Activated CD4-positive, alpha-beta T cell treated with anti-CD3 and anti-CD28 coated beads, Interleukin-2, amount 50 U/mL, for 48 hours (primary cell): ENCODE results near the gene CANT1.
A peak's percentile ranks its signal among the peaks of the same experiment; 100 is the strongest.
"Not testable (repeated sequence)": the region's sequence is repeated elsewhere in the genome, so short reads cannot be mapped to it uniquely, and the experiment has no call there.

Source experiments
- DNase-seq, 2 experiments: peaks; one replicate each; pipeline ENCODE4 v3.0.0-alpha.2; 2020

The CANT1 gene

GRCh38 chr17:79027274-79027924 is 17.8 kb upstream of the CANT1 start:
- no peak for DNase-seq

- DNase-seq: no peak
Observed at GRCh38 chr17:79026376-79027273, 17.1 kb upstream of the CANT1 start.

GRCh38 chr17:79024901-79025737 is 15.6 kb upstream of the CANT1 start:
- no peak for DNase-seq

GRCh38 chr17:79023886-79024771 is 14.6 kb upstream of the CANT1 start, which contains the start of gene C1QTNF1:
TSS of gene C1QTNF1 (plus strand) at chr17:79024169. CDS start at chr17:79043969, 19,800 bp downstream.
- DNase-seq: peak; percentile 40 to 43

- no peak for DNase-seq
Observed at GRCh38 chr17:79023180-79023705, 13.7 kb upstream of the CANT1 start.

GRCh38 chr17:79022507-79022991 is 13.0 kb upstream of the CANT1 start:
- DNase-seq: no peak

- not testable (repeated sequence) for DNase-seq
Observed at GRCh38 chr17:79021929-79022328, 12.4 kb upstream of the CANT1 start.

GRCh38 chr17:79020631-79021301 is 11.2 kb upstream of the CANT1 start:
- no peak for DNase-seq

GRCh38 chr17:79019632-79020584 is 10.3 kb upstream of the CANT1 start:
- DNase-seq: peak; percentile 46 to 59

GRCh38 chr17:79019261-79019631 is 9.7 kb upstream of the CANT1 start:
- DNase-seq: no peak

- no peak for DNase-seq
Observed at GRCh38 chr17:79018370-79018695, 8.8 kb upstream of the CANT1 start.

GRCh38 chr17:79017546-79018369 is 8.2 kb upstream of the CANT1 start:
- DNase-seq: no peak

GRCh38 chr17:79014158-79014758 is 4.7 kb upstream of the CANT1 start:
- DNase-seq: no peak

- no peak for DNase-seq
Observed at GRCh38 chr17:79012563-79013134, 3.1 kb upstream of the CANT1 start.

GRCh38 chr17:79011451-79012147 is 2.0 kb upstream of the CANT1 start:
- no peak for DNase-seq

- no peak for DNase-seq
Observed at GRCh38 chr17:79010304-79010646, 711 bp upstream of the CANT1 start.

GRCh38 chr17:79008666-79009387 is 737 bp downstream of the CANT1 start:
- no peak for DNase-seq
